Activated CD8-positive, alpha-beta memory T cell treated with anti-CD3 and anti-CD28 coated beads, Interleukin-2, amount 50 U/mL, for 1 hour (primary cell): ENCODE results near the gene CKAP2.
"Not testable (repeated sequence)": the region's sequence is repeated elsewhere in the genome, so short reads cannot be mapped to it uniquely, and the experiment has no call there.

ENCODE experiments used
- DNase-seq: peaks from one replicate; pipeline ENCODE4 v3.0.0-alpha.2; 2020; ENCODE audit errors: extremely low read depth

Gene CKAP2, protein sequence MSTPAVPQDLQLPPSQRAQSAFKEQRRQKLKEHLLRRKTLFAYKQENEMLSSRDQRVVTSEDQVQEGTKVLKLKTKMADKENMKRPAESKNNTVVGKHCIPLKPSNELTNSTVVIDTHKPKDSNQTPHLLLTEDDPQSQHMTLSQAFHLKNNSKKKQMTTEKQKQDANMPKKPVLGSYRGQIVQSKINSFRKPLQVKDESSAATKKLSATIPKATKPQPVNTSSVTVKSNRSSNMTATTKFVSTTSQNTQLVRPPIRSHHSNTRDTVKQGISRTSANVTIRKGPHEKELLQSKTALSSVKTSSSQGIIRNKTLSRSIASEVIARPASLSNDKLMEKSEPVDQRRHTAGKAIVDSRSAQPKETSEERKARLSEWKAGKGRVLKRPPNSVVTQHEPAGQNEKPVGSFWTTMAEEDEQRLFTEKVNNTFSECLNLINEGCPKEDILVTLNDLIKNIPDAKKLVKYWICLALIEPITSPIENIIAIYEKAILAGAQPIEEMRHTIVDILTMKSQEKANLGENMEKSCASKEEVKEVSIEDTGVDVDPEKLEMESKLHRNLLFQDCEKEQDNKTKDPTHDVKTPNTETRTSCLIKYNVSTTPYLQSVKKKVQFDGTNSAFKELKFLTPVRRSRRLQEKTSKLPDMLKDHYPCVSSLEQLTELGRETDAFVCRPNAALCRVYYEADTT

GRCh38 chr13:52454820-52455676 is at the start of gene CKAP2:
Gene CKAP2 (plus strand): TSS chr13:52455478. CDS start chr13:52455557, 79 bp downstream.
- peak; percentile 83 for DNase-seq

GRCh38 chr13:52405767-52406494 is 49.3 kb upstream of the CKAP2 start, which contains the start of gene THSD1:
Gene THSD1 (minus strand): TSS chr13:52406172. CDS start chr13:52402600, 3,572 bp downstream.
- no peak for DNase-seq

DNA sequence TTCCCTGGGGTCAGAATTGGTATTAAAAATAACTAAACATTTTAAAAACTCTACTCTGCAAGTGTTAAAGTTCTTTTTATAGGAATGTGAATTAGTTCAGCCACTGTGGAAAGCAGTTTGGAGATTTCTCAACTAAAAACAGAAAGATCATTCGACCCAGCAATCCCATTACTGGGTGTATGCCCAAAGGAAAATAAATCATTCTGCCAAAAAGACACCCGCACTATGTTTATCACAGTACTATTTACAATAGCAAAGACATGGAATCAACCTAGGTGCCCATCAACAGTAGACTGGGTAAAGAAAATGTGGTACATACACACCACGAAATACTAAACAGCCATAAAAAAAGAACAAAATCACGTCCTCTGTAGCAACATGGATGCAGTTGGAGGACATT is 48.6 kb upstream of the CKAP2 start:
- DNase-seq: no peak

- not testable (repeated sequence) for DNase-seq
Observed at GRCh38 chr13:52407436-52407835, 47.8 kb upstream of the CKAP2 start.

DNA sequence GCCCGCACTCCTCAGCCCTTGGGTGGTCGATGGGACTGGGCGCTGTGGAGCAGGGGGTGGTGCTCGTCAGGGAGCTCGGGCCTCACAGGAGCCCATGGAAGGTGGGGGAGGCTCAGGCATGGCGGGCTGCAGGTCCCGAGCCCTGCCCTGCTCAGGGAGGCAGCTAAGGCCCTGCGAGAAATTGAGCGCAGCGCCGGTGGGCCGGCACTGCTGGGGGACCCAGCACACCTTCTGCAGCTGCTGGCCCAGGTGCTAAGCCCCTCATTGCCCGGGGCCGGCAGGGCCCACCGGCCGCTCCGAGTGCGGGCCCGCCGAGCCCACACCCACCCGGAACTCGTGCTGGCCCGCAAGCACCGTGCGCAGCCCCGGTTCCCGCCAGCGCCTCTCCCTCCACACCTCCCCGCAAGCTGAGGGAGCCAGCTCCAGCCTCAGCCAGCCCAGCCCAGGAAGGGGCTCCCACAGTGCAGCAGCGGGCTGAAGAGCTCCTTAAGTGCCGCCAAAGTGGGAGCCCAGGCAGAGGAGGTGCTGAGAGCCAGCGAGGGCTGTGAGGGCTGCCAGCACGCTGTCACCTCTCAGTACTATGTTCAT is 47.1 kb upstream of the CKAP2 start:
- not testable (repeated sequence) for DNase-seq

DNA sequence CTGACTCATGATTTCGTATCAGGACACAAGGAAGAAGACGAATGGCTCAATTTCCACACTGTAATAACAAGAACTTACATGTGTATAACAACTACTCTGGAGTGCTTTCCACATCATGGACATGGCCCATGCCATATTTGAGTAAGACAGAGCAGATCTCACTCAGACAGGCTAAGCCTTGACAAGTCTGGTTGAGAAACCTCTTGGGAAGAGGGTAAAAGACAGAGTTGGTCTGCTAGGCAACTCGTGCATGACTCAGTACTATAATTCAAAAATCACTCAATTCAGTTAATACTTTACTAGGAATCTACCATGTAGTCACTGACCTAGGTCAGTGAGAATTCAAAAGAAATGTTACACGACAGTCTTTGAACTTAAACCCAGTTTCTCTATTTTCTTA is 43.6 kb upstream of the CKAP2 start:
- no peak for DNase-seq

- no peak for DNase-seq
Observed at GRCh38 chr13:52412128-52412527, 43.1 kb upstream of the CKAP2 start.

- no peak for DNase-seq
Observed at GRCh38 chr13:52414051-52414450, 41.2 kb upstream of the CKAP2 start.

DNA sequence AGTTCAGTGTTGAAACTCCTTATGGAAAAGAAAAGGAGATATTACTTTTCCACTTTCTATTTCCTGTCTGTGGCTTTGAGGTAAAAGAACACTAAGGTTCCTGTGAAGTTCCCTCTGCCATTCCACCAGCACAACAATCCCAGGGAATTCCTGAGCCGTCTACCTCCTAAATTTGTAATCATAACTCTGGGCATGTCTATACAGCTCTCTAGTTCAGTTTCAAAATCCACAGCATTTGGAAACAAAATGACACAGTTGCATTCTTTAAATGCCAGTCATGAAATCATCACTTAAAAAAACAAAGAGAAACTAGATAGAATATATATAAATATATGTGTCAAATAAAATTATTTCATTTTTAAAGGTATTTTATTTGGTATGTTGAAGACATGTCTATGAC is 40.3 kb upstream of the CKAP2 start:
- DNase-seq: no peak

GRCh38 chr13:52419080-52419479 is 36.2 kb upstream of the CKAP2 start:
- no peak for DNase-seq

- no peak for DNase-seq
Observed at GRCh38 chr13:52421216-52421615, 34.1 kb upstream of the CKAP2 start.

- DNase-seq: no peak
Observed at GRCh38 chr13:52428295-52428694, 27.0 kb upstream of the CKAP2 start.

DNA sequence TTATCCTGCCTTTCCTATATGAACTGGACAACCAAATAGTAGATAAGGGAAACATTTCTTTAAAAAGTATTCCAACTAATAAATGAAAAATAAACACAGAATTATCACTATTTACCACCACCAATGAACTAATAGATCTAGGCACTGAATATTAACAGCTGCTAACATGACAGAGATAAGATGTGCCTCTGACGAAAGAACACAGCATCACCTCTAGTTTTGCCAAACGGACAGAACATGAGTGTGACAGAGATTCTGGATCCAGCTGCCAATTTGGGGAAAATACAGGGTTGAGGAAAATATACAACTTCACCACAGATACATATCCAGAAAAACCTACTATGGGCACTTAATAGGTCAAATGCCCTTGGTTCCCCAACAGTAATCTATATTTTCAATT is 22.8 kb upstream of the CKAP2 start:
- DNase-seq: no peak

DNA sequence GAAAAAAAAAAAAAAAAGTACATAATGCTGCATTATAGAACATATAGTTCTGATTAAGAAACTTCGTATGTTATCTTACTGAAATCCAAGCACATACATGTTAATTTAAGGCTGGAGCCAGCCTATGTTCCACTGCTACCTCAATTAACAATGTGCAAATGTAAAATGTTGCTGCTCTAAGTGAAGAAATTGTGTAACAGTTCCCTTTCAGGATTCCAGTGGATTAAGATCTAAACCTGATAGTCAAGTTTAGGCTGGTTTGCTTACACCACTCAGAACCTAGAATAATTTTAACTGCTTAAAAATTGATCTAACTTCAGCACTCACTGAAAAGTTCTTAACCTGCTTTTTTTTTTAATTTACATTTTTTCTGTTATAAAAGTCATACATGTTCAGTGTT is 9.0 kb upstream of the CKAP2 start:
- DNase-seq: no peak

DNA sequence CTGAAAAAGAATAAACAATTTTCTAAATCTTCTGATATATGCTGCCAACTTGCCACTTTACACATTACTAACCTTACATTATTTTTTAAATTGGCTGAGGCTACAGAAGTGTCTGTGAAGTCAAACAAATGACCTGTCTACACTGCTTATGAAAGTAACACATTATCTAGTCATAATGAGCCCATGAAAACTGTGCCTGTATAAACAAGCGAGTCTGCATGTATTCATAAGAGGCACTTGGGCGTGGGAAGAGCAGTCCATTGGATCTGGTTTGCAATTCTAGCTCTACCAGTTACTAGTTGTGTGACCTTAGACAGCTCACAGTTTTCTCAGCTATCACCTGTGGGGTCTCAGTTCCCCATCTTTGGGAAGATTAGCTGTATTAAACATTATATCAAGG is 7.9 kb upstream of the CKAP2 start:
- DNase-seq: no peak

DNA sequence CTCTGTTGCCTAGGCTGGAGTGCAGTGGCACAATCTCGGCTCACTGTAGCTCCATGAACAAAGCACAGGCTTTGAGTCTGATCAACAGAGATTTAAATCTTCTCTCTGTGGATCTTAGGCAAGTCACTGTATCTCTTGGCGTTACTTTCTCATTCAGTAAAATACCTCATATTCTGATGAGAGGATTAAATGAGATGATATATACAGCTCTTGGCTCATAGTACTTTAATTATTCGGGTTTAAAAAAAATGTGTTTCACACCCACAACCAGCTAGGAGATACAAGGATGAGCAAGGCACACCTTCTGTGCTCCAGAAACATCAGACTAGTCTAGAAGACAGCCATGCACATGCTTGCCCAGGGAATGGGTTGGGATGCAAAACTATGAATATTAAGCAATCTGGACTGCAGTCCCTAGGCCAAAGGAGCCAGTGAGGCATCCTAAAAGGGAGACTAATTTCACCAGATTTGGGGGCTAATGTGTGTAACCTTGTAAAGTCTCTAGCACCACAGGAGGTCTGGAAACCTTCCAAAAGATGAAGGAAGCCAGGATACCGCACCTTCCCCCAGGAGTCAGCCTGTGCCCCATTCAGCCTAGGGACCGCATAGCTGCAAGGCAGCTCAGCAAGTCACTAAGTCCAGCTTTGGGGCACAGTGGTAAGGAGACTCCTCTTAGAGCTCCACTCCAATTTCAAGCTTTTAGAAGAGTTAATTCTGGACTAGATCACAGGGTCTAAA is 7.3 kb upstream of the CKAP2 start:
- DNase-seq: no peak

GRCh38 chr13:52449331-52450011 is 5.8 kb upstream of the CKAP2 start:
- no peak for DNase-seq

DNA sequence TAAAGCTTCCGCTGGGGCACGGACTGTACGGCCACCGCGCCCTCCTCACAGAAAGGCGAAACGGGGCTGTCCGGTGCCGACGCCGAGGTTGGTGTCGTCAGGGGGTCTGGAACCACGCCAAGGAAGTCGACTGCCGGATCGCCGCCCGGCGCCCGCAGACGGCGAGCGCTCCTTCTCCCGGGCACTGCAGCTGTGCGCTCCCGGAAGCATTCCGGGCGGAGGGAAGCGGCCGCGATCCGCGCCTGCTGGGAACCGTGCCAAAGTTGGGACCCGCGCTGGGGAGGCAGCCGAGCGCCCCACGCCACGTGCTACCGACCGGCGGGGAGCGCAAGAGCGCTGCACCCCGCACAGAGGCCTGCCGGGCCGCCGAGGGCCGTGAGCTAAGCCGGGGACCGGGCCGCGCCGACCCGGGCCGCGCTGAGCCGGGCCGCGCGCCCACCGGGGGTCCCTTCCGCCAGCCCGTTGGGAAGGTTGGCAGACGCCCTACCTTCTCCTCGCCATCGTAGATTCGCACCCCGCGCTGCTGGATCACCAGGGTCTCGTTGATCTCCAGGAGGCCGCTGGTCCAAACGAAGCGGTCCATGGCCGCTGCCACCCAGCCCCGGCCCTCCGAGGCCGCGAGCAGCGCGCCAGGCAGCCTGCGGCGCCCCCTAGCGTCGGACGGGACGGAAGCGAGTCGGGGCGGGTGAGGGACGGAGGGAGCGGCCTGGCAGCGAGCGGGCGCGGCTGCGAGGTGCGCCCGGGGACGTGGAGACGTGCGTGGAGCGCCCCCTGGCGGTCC is 5.1 kb upstream of the CKAP2 start, which contains the start of gene VPS36:
TSS of gene VPS36 (minus strand) at position 623 of the 781 bp plus-strand sequence. CDS start at position 583, 40 bp downstream.
- DNase-seq: peak; percentile 79

GRCh38 chr13:52450793-52451116 is 4.5 kb upstream of the CKAP2 start:
- no peak for DNase-seq
